Measurements from ENCODE around the gene MXI1. TPM values are rescaled to one million over a fixed set of nuclear protein-coding genes. Genes with fewer than 3 reads are reported as not detected.
A peak's percentile ranks its signal among the peaks of the same experiment; 100 is the strongest.
"Not testable (repeated sequence)": the region's sequence is repeated elsewhere in the genome, so short reads cannot be mapped to it uniquely, and the experiment has no call there.

The MXI1 gene
- total RNA-seq, 1 donor from 2014 or later, result 23.5 TPM

GRCh38 chr10:110190170-110190569 is 17.2 kb upstream of the MXI1 start:
- no peaks in the 10 kb centered on the region for H3K9me3 ChIP-seq (ENCODE audit: low read depth)
- peaks cover 21% of the 10 kb centered on the region for H3K27me3 ChIP-seq
- H3K27ac Mint-ChIP-seq, result no peak overlapping the region
- H3K4me3 ChIP-seq, result no peak overlapping the region
- no peaks in the 10 kb centered on the region for H3K79me2 ChIP-seq (ENCODE audit: low read depth)
- H3K4me2 ChIP-seq, result no peak overlapping the region
- no peaks in the 10 kb centered on the region for H3K36me3 ChIP-seq
- H3K4me1 ChIP-seq, result no peaks in the 10 kb centered on the region
- peak overlapping the region; percentile 52 for H2AFZ ChIP-seq (replicated peaks)
- no peak overlapping the region for H3K27ac ChIP-seq
- no peaks in the 10 kb centered on the region for H3K36me3 Mint-ChIP-seq
- H3F3A ChIP-seq (ENCODE audit: low read depth), result no peaks in the 10 kb centered on the region
- no peaks in the 10 kb centered on the region for H3K4me1 Mint-ChIP-seq
- H3K27me3 Mint-ChIP-seq (ENCODE audit: insufficient read depth, low read depth), result no peaks in the 10 kb centered on the region
- no peak overlapping the region for H3K9ac ChIP-seq
- TF ChIP-seq CTCF (IDR thresholded peaks at IDR 0.05) (no peak), EZH2 (IDR thresholded peaks at IDR 0.05) (no peak), EZH2phosphoT487 (IDR thresholded peaks at IDR 0.05) (no peak)
- no peak for DNase-seq (ENCODE audit: low spot score)
- H3K9me3 Mint-ChIP-seq, result no peaks in the 10 kb centered on the region
- H4K20me1 ChIP-seq (ENCODE audit: low read depth), result no peaks in the 10 kb centered on the region
- no peak overlapping the region for H3K4me3 Mint-ChIP-seq

DNA sequence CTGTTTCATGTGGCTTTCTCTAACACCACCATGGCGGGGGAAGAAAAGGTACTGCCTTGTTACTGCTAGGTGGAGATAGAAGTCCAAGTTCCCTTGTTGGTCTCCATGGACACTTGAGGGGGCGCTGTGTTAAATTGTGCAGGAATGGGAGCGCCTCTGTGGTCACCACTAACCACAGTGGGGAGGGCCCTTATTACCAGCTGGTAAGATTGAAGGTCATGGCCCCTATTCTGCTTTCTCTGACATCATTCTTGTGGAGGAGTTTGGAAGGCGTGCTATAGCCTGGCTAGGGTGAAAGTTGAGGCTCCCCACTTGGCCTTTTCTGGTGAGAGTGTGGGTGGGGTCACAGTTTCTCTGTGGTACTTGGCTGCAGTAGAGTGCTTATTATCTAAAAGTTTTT is 14.9 kb upstream of the MXI1 start:
- Mint-ChIP-seq H3K27ac (no peak overlapping the region), H3K9me3 (no peaks in the 10 kb centered on the region), H3K27me3 (ENCODE audit: insufficient read depth, low read depth) (no peaks in the 10 kb centered on the region), H3K4me3 (no peak overlapping the region), H3K4me1 (no peaks in the 10 kb centered on the region), H3K36me3 (no peaks in the 10 kb centered on the region)
- peaks cover 41% of the 10 kb centered on the region for H3K27me3 ChIP-seq
- no peaks in the 10 kb centered on the region for H3K79me2 ChIP-seq (ENCODE audit: low read depth)
- no peak overlapping the region for H3K4me2 ChIP-seq
- H3K36me3 ChIP-seq, result no peaks in the 10 kb centered on the region
- no peak overlapping the region for H3K9ac ChIP-seq
- TF ChIP-seq CTCF (IDR thresholded peaks at IDR 0.05) (no peak), EZH2phosphoT487 (IDR thresholded peaks at IDR 0.05) (no peak), EZH2 (IDR thresholded peaks at IDR 0.05) (no peak)
- no peaks in the 10 kb centered on the region for H3K4me1 ChIP-seq
- no peaks in the 10 kb centered on the region for H4K20me1 ChIP-seq (ENCODE audit: low read depth)
- no peak overlapping the region for H3K4me3 ChIP-seq
- DNase-seq (ENCODE audit: low spot score), result no peak
- H3K9me3 ChIP-seq (ENCODE audit: low read depth), result no peaks in the 10 kb centered on the region
- no peaks in the 10 kb centered on the region for H3F3A ChIP-seq (ENCODE audit: low read depth)
- H3K27ac ChIP-seq, result no peak overlapping the region
- H2AFZ ChIP-seq (replicated peaks), result no peak overlapping the region

GRCh38 chr10:110200503-110200902 is 6.9 kb upstream of the MXI1 start:
- peaks cover 76% of the 10 kb centered on the region for H3K27me3 ChIP-seq
- Mint-ChIP-seq H3K27me3 (ENCODE audit: insufficient read depth, low read depth) (peaks cover 8% of the 10 kb centered on the region), H3K4me1 (peaks cover 11% of the 10 kb centered on the region), H3K4me3 (no peak overlapping the region), H3K9me3 (no peaks in the 10 kb centered on the region), H3K36me3 (no peaks in the 10 kb centered on the region), H3K27ac (no peak overlapping the region)
- no peak overlapping the region for H3K27ac ChIP-seq
- no peaks in the 10 kb centered on the region for H3K36me3 ChIP-seq
- H3K4me1 ChIP-seq, result peaks cover 10% of the 10 kb centered on the region
- H3K9me3 ChIP-seq (ENCODE audit: low read depth), result no peaks in the 10 kb centered on the region
- H3F3A ChIP-seq (ENCODE audit: low read depth), result no peaks in the 10 kb centered on the region
- no peak overlapping the region for H3K4me3 ChIP-seq
- no peaks in the 10 kb centered on the region for H4K20me1 ChIP-seq (ENCODE audit: low read depth)
- no peak overlapping the region for H3K9ac ChIP-seq
- H2AFZ ChIP-seq (replicated peaks), result no peak overlapping the region
- TF ChIP-seq CTCF (IDR thresholded peaks at IDR 0.05) (no peak), EZH2 (IDR thresholded peaks at IDR 0.05) (no peak), EZH2phosphoT487 (IDR thresholded peaks at IDR 0.05) (no peak)
- H3K4me2 ChIP-seq, result no peak overlapping the region
- no peaks in the 10 kb centered on the region for H3K79me2 ChIP-seq (ENCODE audit: low read depth)
- DNase-seq (ENCODE audit: low spot score), result no peak

GRCh38 chr10:110201046-110201445 is 6.4 kb upstream of the MXI1 start:
- not testable (repeated sequence) for H4K20me1 ChIP-seq (ENCODE audit: low read depth); H3K27me3 Mint-ChIP-seq (ENCODE audit: insufficient read depth, low read depth); H3K4me3 ChIP-seq; H3K4me2 ChIP-seq; H3K27ac ChIP-seq; H3K9ac ChIP-seq; DNase-seq (ENCODE audit: low spot score); H3K9me3 ChIP-seq (ENCODE audit: low read depth); H3K27ac Mint-ChIP-seq; H3K9me3 Mint-ChIP-seq; H2AFZ ChIP-seq (replicated peaks); H3K4me3 Mint-ChIP-seq; H3K79me2 ChIP-seq (ENCODE audit: low read depth); H3K36me3 Mint-ChIP-seq; H3K36me3 ChIP-seq; H3F3A ChIP-seq (ENCODE audit: low read depth)
- H3K4me1 Mint-ChIP-seq, result peaks cover 14% of the 10 kb centered on the region
- H3K27me3 ChIP-seq, result peaks cover 76% of the 10 kb centered on the region
- peaks cover 12% of the 10 kb centered on the region for H3K4me1 ChIP-seq
